CD14-positive monocyte (primary cell): ENCODE data around the gene MET. TPM values are rescaled to one million over a fixed set of nuclear protein-coding genes. Genes with fewer than 3 reads are reported as not detected.

Experiments used
- DNase-seq, 3 donors: peaks; one replicate each; pipeline ENCODE4 v3.0.0-alpha.2; 2011 to 2022
- H2AFZ ChIP-seq: 2 replicates; pipeline ENCODE4 v1.6.0; 2012; ENCODE audit warnings: mild to moderate bottlenecking, low read depth, low read length, inconsistent platforms; ENCODE audit not compliant: insufficient read depth, poor library complexity, severe bottlenecking
- H3K27ac ChIP-seq, 2 donors: 1 replicate in 1 of 2; 2 replicates in 1 of 2; pipeline ENCODE4 v1.5.1; 2012 to 2013; ENCODE audit warnings: low read length in 2 of 2, control low read depth in 1 of 2, inconsistent platforms in 1 of 2, low read depth in 1 of 2, mild to moderate bottlenecking in 1 of 2
- H3K27me3 ChIP-seq, 2 donors: one replicate each; pipeline versions ENCODE4 v1.6.0 to v1.6.1; 2011 to 2013; ENCODE audit warnings: low read length in 2 of 2; ENCODE audit not compliant: control insufficient read depth in 2 of 2, insufficient read depth in 2 of 2
- H3K36me3 ChIP-seq, 2 donors: replicated peaks in 1 of 2; 1 replicate in 1 of 2; 2 replicates in 1 of 2; pipeline versions ENCODE4 v1.5.1 to v1.6.1; 2012 to 2013; ENCODE audit warnings: low read length in 2 of 2, control low read depth in 1 of 2, inconsistent platforms in 1 of 2, mild to moderate bottlenecking in 1 of 2; ENCODE audit not compliant: insufficient read depth in 2 of 2, control insufficient read depth in 1 of 2
- H3K4me1 ChIP-seq, 2 donors: 1 replicate in 1 of 2; 2 replicates in 1 of 2; pipeline versions ENCODE4 v1.5.1 to v1.6.1; 2012 to 2013; ENCODE audit warnings: low read length in 2 of 2, control low read depth in 1 of 2, inconsistent platforms in 1 of 2, mild to moderate bottlenecking in 1 of 2, moderate library complexity in 1 of 2; ENCODE audit not compliant: insufficient read depth in 2 of 2, control insufficient read depth in 1 of 2
- H3K4me2 ChIP-seq: replicated peaks from 2 replicates; pipeline ENCODE3; 2012; ENCODE audit warnings: low read length, moderate library complexity, mild to moderate bottlenecking; ENCODE audit not compliant: poor library complexity, severe bottlenecking; ENCODE audit errors: extremely low read depth
- H3K4me3 ChIP-seq, 3 experiments: fragments of 200-600 bp in 1 of 3; sonication (generic) in 1 of 3; replicated peaks in 1 of 3; 1 replicate in 2 of 3; 2 replicates in 1 of 3; pipeline ENCODE4 v1.5.1; 2011 to 2013; ENCODE audit warnings: low read length in 3 of 3, mild to moderate bottlenecking in 3 of 3, control low read depth in 2 of 3, low read depth in 2 of 3, inconsistent platforms in 1 of 3, moderate library complexity in 1 of 3
- H3K79me2 ChIP-seq: 2 replicates; pipeline ENCODE4 v1.6.0; 2012; ENCODE audit warnings: mild to moderate bottlenecking, control low read depth, inconsistent platforms, low read length, moderate library complexity; ENCODE audit not compliant: insufficient read depth
- H3K9ac ChIP-seq: 2 replicates; pipeline ENCODE4 v1.6.0; 2017; ENCODE audit warnings: low read length, mild to moderate bottlenecking; ENCODE audit not compliant: insufficient read depth, poor library complexity, severe bottlenecking
- H3K9me3 ChIP-seq, 2 donors: replicated peaks in 1 of 2; 1 replicate in 1 of 2; 2 replicates in 1 of 2; pipeline versions ENCODE4 v1.5.1 to v1.6.1; 2012 to 2013; ENCODE audit warnings: low read length in 2 of 2, control low read depth in 1 of 2; ENCODE audit not compliant: control insufficient read depth in 1 of 2, insufficient read depth in 1 of 2
- H4K20me1 ChIP-seq: 2 replicates; pipeline ENCODE4 v1.6.0; 2012; ENCODE audit warnings: mild to moderate bottlenecking, low read length, control low read depth, moderate library complexity; ENCODE audit not compliant: insufficient read depth
- H3K27ac Mint-ChIP-seq, 7 donors: one replicate each; pipeline ENCODE4 v1.8.0; 2020; ENCODE audit warnings: mild to moderate bottlenecking in 7 of 7, mixed read lengths in 7 of 7, moderate library complexity in 6 of 7, inconsistent platforms in 2 of 7
- H3K27me3 Mint-ChIP-seq, 3 donors: one replicate each; pipeline ENCODE4 v1.8.0; 2021 to 2022; ENCODE audit warnings: low read depth in 3 of 3, mild to moderate bottlenecking in 3 of 3, mixed read lengths in 3 of 3, moderate library complexity in 3 of 3, inconsistent platforms in 1 of 3
- H3K36me3 Mint-ChIP-seq, 2 donors: one replicate each; pipeline ENCODE4 v1.8.0; 2020; ENCODE audit warnings: mixed read lengths in 2 of 2, inconsistent platforms in 1 of 2, mild to moderate bottlenecking in 1 of 2
- H3K4me1 Mint-ChIP-seq: one replicate; pipeline ENCODE4 v1.8.0; 2020; ENCODE audit warnings: mild to moderate bottlenecking, mixed read lengths
- H3K4me3 Mint-ChIP-seq, 2 donors: one replicate each; pipeline ENCODE4 v1.8.0; 2020; ENCODE audit warnings: mild to moderate bottlenecking in 2 of 2, mixed read lengths in 2 of 2, moderate library complexity in 1 of 2
- H3K9me3 Mint-ChIP-seq, 7 donors: one replicate each; pipeline ENCODE4 v1.8.0; 2020 to 2022; ENCODE audit warnings: mixed read lengths in 7 of 7, mild to moderate bottlenecking in 6 of 7, moderate library complexity in 6 of 7, inconsistent platforms in 2 of 7
- WGBS: methylation state at CpG from one replicate; pipeline ENCODE4 v1.1.5; 2013; ENCODE audit warnings: missing lambda C conversion rate; ENCODE audit not compliant: insufficient coverage; 5-methylcytosine and 5-hydroxymethylcytosine counted together
- intact Hi-C, 2 donors: fragments of 100-400 bp; cut with micrococcal nuclease; formaldehyde crosslinking; loops; one replicate each; pipeline versions ENCODE4 v1.15.0 to v1.15.1; 2023
- polyA plus RNA-seq, 3 donors: library from polyadenylated mRNA; depleted of rRNA in 1 of 3; unstranded in 2 of 3; stranded (reverse) in 1 of 3; fragments of 300-500 nt in 2 of 3; fragments of >200 nt in 1 of 3; fragmentation: Illumina TruSeq in 2 of 3; gene quantifications; 1 replicate in 2 of 3; 2 replicates in 1 of 3; pipeline ENCODE4 v1.2.3, GENCODE V29; 2012 to 2021
- TF ChIP-seq, protein P1 (sequence below): fragments of 200-600 bp; IDR thresholded peaks from one replicate; pipeline ENCODE4 v1.8.0; 2022; ENCODE audit warnings: antibody characterized with exemption, mild to moderate bottlenecking

Gene MET
- polyA plus RNA-seq, 3 donors = not detected

DNA sequence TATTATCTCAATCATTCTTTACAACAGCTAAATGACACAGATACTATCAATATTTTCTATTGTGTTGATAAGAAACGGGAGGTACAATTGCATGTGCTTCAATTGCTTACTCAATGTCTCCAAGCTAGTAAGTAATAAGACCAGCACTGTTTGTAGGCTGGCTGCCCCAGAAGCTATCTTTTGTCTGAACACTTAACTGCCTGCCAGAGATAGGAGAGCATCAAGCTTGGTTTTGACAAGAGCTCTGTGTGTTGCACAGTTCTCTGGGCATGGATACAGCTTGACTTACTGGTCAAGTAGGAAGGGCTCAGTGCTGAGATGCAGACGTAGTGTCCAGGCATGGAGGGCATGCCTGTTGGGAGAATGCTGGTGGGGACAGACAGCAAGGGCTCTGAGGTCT, 164.1 kb downstream of the MET start:
- TF ChIP-seq, protein P1, sequence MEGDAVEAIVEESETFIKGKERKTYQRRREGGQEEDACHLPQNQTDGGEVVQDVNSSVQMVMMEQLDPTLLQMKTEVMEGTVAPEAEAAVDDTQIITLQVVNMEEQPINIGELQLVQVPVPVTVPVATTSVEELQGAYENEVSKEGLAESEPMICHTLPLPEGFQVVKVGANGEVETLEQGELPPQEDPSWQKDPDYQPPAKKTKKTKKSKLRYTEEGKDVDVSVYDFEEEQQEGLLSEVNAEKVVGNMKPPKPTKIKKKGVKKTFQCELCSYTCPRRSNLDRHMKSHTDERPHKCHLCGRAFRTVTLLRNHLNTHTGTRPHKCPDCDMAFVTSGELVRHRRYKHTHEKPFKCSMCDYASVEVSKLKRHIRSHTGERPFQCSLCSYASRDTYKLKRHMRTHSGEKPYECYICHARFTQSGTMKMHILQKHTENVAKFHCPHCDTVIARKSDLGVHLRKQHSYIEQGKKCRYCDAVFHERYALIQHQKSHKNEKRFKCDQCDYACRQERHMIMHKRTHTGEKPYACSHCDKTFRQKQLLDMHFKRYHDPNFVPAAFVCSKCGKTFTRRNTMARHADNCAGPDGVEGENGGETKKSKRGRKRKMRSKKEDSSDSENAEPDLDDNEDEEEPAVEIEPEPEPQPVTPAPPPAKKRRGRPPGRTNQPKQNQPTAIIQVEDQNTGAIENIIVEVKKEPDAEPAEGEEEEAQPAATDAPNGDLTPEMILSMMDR = no peak
- Histone ChIP-seq H2AFZ (no peak overlapping the region), H3K27me3 (no peaks in the 10 kb centered on the region), H3K27ac (no peak overlapping the region), H3K36me3 (no peaks in the 10 kb centered on the region), H3K79me2 (no peaks in the 10 kb centered on the region), H4K20me1 (no peaks in the 10 kb centered on the region), H3K4me3 (no peak overlapping the region), H3K9me3 (no peaks in the 10 kb centered on the region), H3K4me1 (no peaks in the 10 kb centered on the region), H3K4me2 (no peak overlapping the region), H3K9ac (no peak overlapping the region)
- intact Hi-C loops = no loop called here
- H3K36me3 Mint-ChIP-seq = no peaks in the 10 kb centered on the region
- no peak overlapping the region for H3K27ac Mint-ChIP-seq
- WGBS = no CpG with 5 or more reads among the region's 2 CpGs
- DNase-seq = no peak
- H3K4me3 Mint-ChIP-seq = no peak overlapping the region
- H3K4me1 Mint-ChIP-seq = no peaks in the 10 kb centered on the region
- H3K9me3 Mint-ChIP-seq = peaks cover 0 to 3% (median 0%) of the 10 kb centered on the region in 7 donors
- peaks cover 0 to 5% (median 4%) of the 10 kb centered on the region in 3 donors for H3K27me3 Mint-ChIP-seq

DNA sequence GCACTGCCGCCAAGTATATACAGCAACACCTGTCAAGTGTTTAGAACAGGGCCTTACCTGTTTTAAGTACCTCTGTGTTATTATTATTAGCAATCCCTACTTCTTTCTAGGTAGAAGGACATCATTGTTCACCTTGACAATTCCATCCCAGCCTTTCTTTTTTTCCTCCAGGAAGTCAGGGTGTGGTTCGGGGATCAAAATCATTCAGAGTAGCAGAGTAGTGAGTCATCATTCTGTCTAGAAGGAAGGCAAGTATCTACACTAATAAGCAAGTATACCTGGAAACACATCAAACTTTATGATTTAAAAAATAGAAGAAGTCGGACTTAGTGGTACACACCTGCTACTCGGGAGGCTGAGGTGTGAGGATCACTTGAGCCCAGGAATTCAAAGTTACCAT, 164.9 kb downstream of the MET start:
- peaks cover 0 to 3% (median 0%) of the 10 kb centered on the region in 7 donors for H3K9me3 Mint-ChIP-seq
- TF ChIP-seq, protein P1 = no peak
- no peak overlapping the region for H3K4me3 Mint-ChIP-seq
- no peaks in the 10 kb centered on the region for H3K36me3 ChIP-seq
- peaks cover 0 to 5% (median 4%) of the 10 kb centered on the region in 3 donors for H3K27me3 Mint-ChIP-seq
- no CpG with 5 or more reads among the region's 4 CpGs for WGBS
- H3K4me1 Mint-ChIP-seq = peaks cover 1% of the 10 kb centered on the region
- no peak overlapping the region for H3K27ac Mint-ChIP-seq
- no peak overlapping the region for H3K9ac ChIP-seq
- H2AFZ ChIP-seq = no peak overlapping the region
- H3K4me3 ChIP-seq = no peak overlapping the region
- H3K4me2 ChIP-seq = no peak overlapping the region
- no peaks in the 10 kb centered on the region for H3K36me3 Mint-ChIP-seq
- H3K4me1 ChIP-seq = peaks cover under 1 to 1% of the 10 kb centered on the region in 2 donors
- intact Hi-C loops = no loop called here
- H3K79me2 ChIP-seq = no peaks in the 10 kb centered on the region
- no peak overlapping the region for H3K27ac ChIP-seq
- DNase-seq = no peak
- no peaks in the 10 kb centered on the region for H3K9me3 ChIP-seq
- no peaks in the 10 kb centered on the region for H3K27me3 ChIP-seq
- no peaks in the 10 kb centered on the region for H4K20me1 ChIP-seq
